IMR-90 (cell line): Measurements from ENCODE around the gene CD80. TPM values are rescaled to one million over a fixed set of nuclear protein-coding genes. Genes with fewer than 3 reads are reported as not detected.

Experiments used
- ATAC-seq: fragments of 200-7000 bp; cut with Tn5 transposase; 2 replicates; pipeline ENCODE4 v1.9.1; 2020; ENCODE audit warnings: low read depth, mild to moderate bottlenecking, moderate library complexity
- BruUV-seq: library from RNA; stranded (reverse); fragments of 400-500 nt; replicated peaks from 2 replicates; lab custom pipeline; 2021; lab: Mats Ljungman, UMichigan
- CTCF ChIA-PET: fragments of 300-600 bp; formaldehyde crosslinking; extraction: SDS; loops from one replicate; lab custom pipeline; 2021; ENCODE audit warnings: antibody characterized with exemption; lab: Yijun Ruan, JAX
- POLR2A ChIA-PET: fragments of 300-600 bp; sonication (Branson Sonifier 250); formaldehyde crosslinking; loops from one replicate; lab custom pipeline; 2022; ENCODE audit warnings: antibody characterized with exemption; ENCODE audit not compliant: unreplicated experiment; lab: Charles Lee
- DNase-seq: peaks from one replicate; pipeline ENCODE4 v3.0.0; 2013
- H2AFZ ChIP-seq: replicated peaks from 2 replicates; pipeline ENCODE3; 2013; ENCODE audit warnings: low read length, mild to moderate bottlenecking; ENCODE audit not compliant: poor library complexity
- H2AK5ac ChIP-seq: 2 replicates; pipeline ENCODE4 v1.6.1; 2013; ENCODE audit warnings: low read depth, low read length, inconsistent platforms
- H2AK9ac ChIP-seq: replicated peaks from 2 replicates; pipeline ENCODE3; 2013; ENCODE audit warnings: mild to moderate bottlenecking, low read depth, low read length, moderate library complexity; ENCODE audit not compliant: poor library complexity
- H2BK120ac ChIP-seq: 2 replicates; pipeline ENCODE4 v1.6.1; 2013; ENCODE audit warnings: low read depth, low read length, inconsistent platforms
- H2BK15ac ChIP-seq: 3 replicates; pipeline ENCODE4 v1.6.1; 2013; ENCODE audit warnings: low read depth, low read length, inconsistent platforms
- H2BK20ac ChIP-seq: 2 replicates; pipeline ENCODE4 v1.6.1; 2013; ENCODE audit warnings: low read depth, mild to moderate bottlenecking, inconsistent platforms, low read length, moderate library complexity
- H2BK5ac ChIP-seq: 2 replicates; pipeline ENCODE4 v1.6.1; 2013; ENCODE audit warnings: mild to moderate bottlenecking, low read depth, low read length, inconsistent platforms; ENCODE audit not compliant: poor library complexity, severe bottlenecking
- H3K14ac ChIP-seq: replicated peaks from 2 replicates; pipeline ENCODE4 v1.6.1; 2013; ENCODE audit warnings: low read depth, low read length, inconsistent platforms
- H3K18ac ChIP-seq: 2 replicates; pipeline ENCODE4 v1.6.1; 2013; ENCODE audit warnings: low read depth, low read length, control low read depth
- H3K23ac ChIP-seq: 2 replicates; pipeline ENCODE4 v1.6.1; 2013; ENCODE audit warnings: low read depth, low read length, inconsistent platforms
- H3K27ac ChIP-seq: 2 replicates; pipeline ENCODE4 v1.5.1; 2013; ENCODE audit warnings: mild to moderate bottlenecking, control low read depth, low read length; ENCODE audit not compliant: insufficient read depth
- H3K27me3 ChIP-seq: 2 replicates; pipeline ENCODE4 v1.6.1; 2013; ENCODE audit warnings: low read length; ENCODE audit not compliant: control insufficient read depth, insufficient read depth
- H3K36me3 ChIP-seq: 2 replicates; pipeline ENCODE4 v1.6.1; 2013; ENCODE audit warnings: low read length, mixed read lengths; ENCODE audit not compliant: control insufficient read depth, insufficient read depth
- H3K4ac ChIP-seq: 2 replicates; pipeline ENCODE4 v1.6.1; 2013; ENCODE audit warnings: low read depth, low read length, inconsistent platforms
- H3K4me1 ChIP-seq: 2 replicates; pipeline ENCODE4 v1.6.1; 2013; ENCODE audit warnings: low read length, mixed read lengths; ENCODE audit not compliant: control insufficient read depth, insufficient read depth
- H3K4me2 ChIP-seq: 2 replicates; pipeline ENCODE4 v1.6.1; 2013; ENCODE audit warnings: low read depth, mild to moderate bottlenecking, control low read depth, low read length, moderate library complexity
- H3K4me3 ChIP-seq: 2 replicates; pipeline ENCODE4 v1.5.1; 2013; ENCODE audit warnings: low read depth, mild to moderate bottlenecking, control low read depth, low read length, moderate library complexity; ENCODE audit not compliant: insufficient read depth
- H3K56ac ChIP-seq: 2 replicates; pipeline ENCODE4 v1.6.1; 2013; ENCODE audit warnings: low read length, inconsistent platforms; ENCODE audit not compliant: insufficient read depth; ENCODE audit errors: extremely low read depth
- H3K79me1 ChIP-seq, 2 experiments: 2 replicates each; pipeline ENCODE4 v1.6.1; 2013; ENCODE audit warnings: low read length in 2 of 2, inconsistent platforms in 1 of 2, low read depth in 1 of 2
- H3K9ac ChIP-seq: 2 replicates; pipeline ENCODE4 v1.6.1; 2013; ENCODE audit warnings: low read depth, low read length, control low read depth
- H3K9me1 ChIP-seq: 2 replicates; pipeline ENCODE4 v1.6.1; 2013; ENCODE audit warnings: low read length, inconsistent platforms; ENCODE audit not compliant: insufficient read depth
- H3K9me3 ChIP-seq: 2 replicates; pipeline ENCODE4 v1.6.1; 2013; ENCODE audit warnings: low read length; ENCODE audit not compliant: control insufficient read depth, insufficient read depth
- H4K20me1 ChIP-seq: 2 replicates; pipeline ENCODE4 v1.6.1; 2013; ENCODE audit warnings: low read length, inconsistent platforms; ENCODE audit not compliant: insufficient read depth
- H4K5ac ChIP-seq: 2 replicates; pipeline ENCODE4 v1.6.1; 2013; ENCODE audit warnings: mild to moderate bottlenecking, low read depth, low read length, control low read depth
- H4K8ac ChIP-seq, 2 experiments: 2 replicates each; pipeline ENCODE4 v1.6.1; 2013; ENCODE audit warnings: low read depth in 2 of 2, low read length in 2 of 2, control low read depth in 1 of 2, inconsistent platforms in 1 of 2
- H4K91ac ChIP-seq: 2 replicates; pipeline ENCODE4 v1.6.1; 2013; ENCODE audit warnings: low read depth, low read length, inconsistent platforms; ENCODE audit not compliant: insufficient read depth
- BHLHE40 ChIP-seq: fragments of 150-350 bp; IDR thresholded peaks from 2 replicates; pipeline ENCODE4 v1.6.1; 2016; ENCODE audit warnings: mild to moderate bottlenecking, low read depth, low read length
- CEBPB ChIP-seq: IDR thresholded peaks from 2 replicates; pipeline ENCODE4 v1.6.1; 2012; ENCODE audit warnings: low read depth, low read length, improper control_type of control experiment
- CHD1 ChIP-seq: IDR thresholded peaks from 2 replicates; pipeline ENCODE4 v1.6.1; 2012; ENCODE audit warnings: low read depth, low read length, improper control_type of control experiment
- CTCF ChIP-seq: conservative IDR thresholded peaks from 2 replicates; pipeline ENCODE4 v1.5.1; 2012; ENCODE audit warnings: mild to moderate bottlenecking, low read depth, low read length, improper control_type of control experiment
- ELK1 ChIP-seq: fragments of 150-350 bp; IDR thresholded peaks from 2 replicates; pipeline ENCODE4 v1.6.1; 2016; ENCODE audit warnings: low read depth, mild to moderate bottlenecking, low read length, moderate library complexity, borderline replicate concordance
- FOS ChIP-seq: fragments of 150-350 bp; IDR thresholded peaks from 2 replicates; pipeline ENCODE4 v1.6.1; 2016; ENCODE audit warnings: low read depth, low read length
- MAFK ChIP-seq: IDR thresholded peaks from 2 replicates; pipeline ENCODE4 v1.6.1; 2012; ENCODE audit warnings: low read depth, low read length, improper control_type of control experiment
- MAZ ChIP-seq: IDR thresholded peaks from 2 replicates; pipeline ENCODE4 v1.6.1; 2012; ENCODE audit warnings: low read depth, mild to moderate bottlenecking, low read length, improper control_type of control experiment, moderate library complexity, borderline replicate concordance
- MXI1 ChIP-seq: IDR thresholded peaks from 2 replicates; pipeline ENCODE4 v1.6.1; 2012; ENCODE audit warnings: low read depth, mild to moderate bottlenecking, low read length, moderate library complexity, borderline replicate concordance
- NFE2L2 ChIP-seq: fragments of 150-350 bp; IDR thresholded peaks from 2 replicates; pipeline ENCODE4 v1.6.1; 2016; ENCODE audit warnings: low read depth, mild to moderate bottlenecking, low read length
- POLR2A ChIP-seq: IDR thresholded peaks from 2 replicates; pipeline ENCODE4 v1.6.1; 2012; ENCODE audit warnings: mild to moderate bottlenecking, low read depth, low read length
- RCOR1 ChIP-seq: IDR thresholded peaks from 2 replicates; pipeline ENCODE4 v1.6.1; 2012; ENCODE audit warnings: mild to moderate bottlenecking, low read length, improper control_type of control experiment; ENCODE audit not compliant: insufficient replicate concordance
- RFX5 ChIP-seq: IDR thresholded peaks from 2 replicates; pipeline ENCODE4 v1.8.0; 2012; ENCODE audit warnings: low read depth, mild to moderate bottlenecking, low read length, moderate library complexity
- SMC3 ChIP-seq: fragments of 150-350 bp; IDR thresholded peaks from 2 replicates; pipeline ENCODE4 v1.6.1; 2016; ENCODE audit warnings: low read depth, mild to moderate bottlenecking, antibody characterized with exemption, low read length, moderate library complexity
- USF2 ChIP-seq: fragments of 150-350 bp; IDR thresholded peaks from 2 replicates; pipeline ENCODE4 v1.6.1; 2017; ENCODE audit warnings: mild to moderate bottlenecking, antibody characterized with exemption, low read length, low read depth
- WGBS, 2 experiments: methylation state at CpG; one replicate each; pipeline versions ENCODE4 v1.1.5 to v1.1.7; 2013; ENCODE audit warnings: missing lambda C conversion rate in 2 of 2; ENCODE audit not compliant: insufficient read length in 1 of 2; ENCODE audit errors: extremely low coverage in 2 of 2; 5-methylcytosine and 5-hydroxymethylcytosine counted together
- dilution Hi-C: fragments of 300-500 bp; cut with HindIII; formaldehyde crosslinking; loops from one replicate; pipeline ENCODE4 v1.14.3; 2018; ENCODE audit warnings: low sequenced_read_pairs; ENCODE audit not compliant: unreplicated experiment
- in situ Hi-C: fragments of 300-500 bp; cut with MboI; formaldehyde crosslinking; loops from 3 replicates; pipeline ENCODE4 v1.14.3; 2019; ENCODE audit warnings: low sequenced_read_pairs, inconsistent platforms, mixed read lengths
- intact Hi-C: fragments of 100-400 bp; cut with micrococcal nuclease; formaldehyde crosslinking; loops from 2 replicates; pipeline ENCODE4 v1.10.0; 2022
- polyA plus RNA-seq, 3 experiments: library from polyadenylated mRNA; depleted of rRNA; stranded (reverse); fragments of >200 nt; gene quantifications; 2 replicates each; pipeline ENCODE4 v1.2.3, GENCODE V29; 2012; ENCODE audit warnings: low replicate concordance in 1 of 3
- total RNA-seq: library from RNA; depleted of rRNA; stranded (reverse); fragments of >200 nt; gene quantifications from 2 replicates; pipeline ENCODE4 v1.2.3, GENCODE V29; 2012

Gene CD80
- total and polyA plus RNA-seq, 2 of the 4 experiments (the other 2 are of a cell fraction), result not detected

- ATAC-seq (no peak), DNase-seq (no peak)
- no peak overlapping the region for H3K27ac ChIP-seq
- H4K8ac ChIP-seq, result no peak overlapping the region
- no peaks in the 10 kb centered on the region for H3K36me3 ChIP-seq
- TF ChIP-seq SMC3 (no peak), POLR2A (no peak), CEBPB (no peak), MAZ (no peak), BHLHE40 (no peak), RCOR1 (no peak), MAFK (no peak), USF2 (no peak), MXI1 (no peak), CTCF (no peak), NFE2L2 (no peak), RFX5 (no peak), CHD1 (no peak), ELK1 (no peak), FOS (no peak)
- H2BK15ac ChIP-seq, result no peak overlapping the region
- no peak overlapping the region for H3K9ac ChIP-seq
- no peak overlapping the region for H2AK5ac ChIP-seq
- ChIA-PET CTCF (no interaction called here), POLR2A (no interaction called here)
- no peak overlapping the region for H4K91ac ChIP-seq
- no peak overlapping the region for H3K4ac ChIP-seq
- no peaks in the 10 kb centered on the region for H3K4me1 ChIP-seq
- 100% methylated on average over 1 of the region's 1 CpG; no CpG with 5 or more reads in 1 of the 2 experiments for WGBS, 2 experiments
- dilution Hi-C loops, result no loop called here
- no peak overlapping the region for H3K4me2 ChIP-seq
- no peak overlapping the region for H3K18ac ChIP-seq
- H3K9me1 ChIP-seq, result no peaks in the 10 kb centered on the region
- in situ Hi-C loops, result no loop called here
- H2BK120ac ChIP-seq, result no peak overlapping the region
- intact Hi-C loops, result no loop called here
- no peaks in the 10 kb centered on the region for H4K20me1 ChIP-seq
- H3K79me1 ChIP-seq, result no peaks in the 10 kb centered on the region
- H2AK9ac ChIP-seq, result no peak overlapping the region
- H2AFZ ChIP-seq, result no peak overlapping the region
- no peak overlapping the region for H4K5ac ChIP-seq
- H3K27me3 ChIP-seq, result peaks cover 27% of the 10 kb centered on the region
- BruUV-seq, result no TSS peak
- no peak overlapping the region for H3K56ac ChIP-seq
- H3K4me3 ChIP-seq, result no peak overlapping the region
- H3K14ac ChIP-seq, result no peak overlapping the region
- no peak overlapping the region for H3K23ac ChIP-seq
- H2BK5ac ChIP-seq, result no peak overlapping the region
- no peak overlapping the region for H2BK20ac ChIP-seq
- H3K9me3 ChIP-seq, result no peaks in the 10 kb centered on the region
Measured at GRCh38 chr3:119555929-119556328, 3.5 kb downstream of the CD80 start.
